Glutamatergic neuron (in vitro differentiated cells): Measurements from ENCODE around the gene S100A1. TPM values are rescaled to one million over a fixed set of nuclear protein-coding genes. Genes with fewer than 3 reads are reported as not detected.
"Not testable (repeated sequence)": the region's sequence is repeated elsewhere in the genome, so short reads cannot be mapped to it uniquely, and the experiment has no call there.

Experiments used
- DNase-seq: peaks from one replicate; pipeline ENCODE4 v3.0.0; 2022
- H3K27ac Mint-ChIP-seq: one replicate; pipeline ENCODE4 v1.8.0; 2020; ENCODE audit warnings: mild to moderate bottlenecking, mixed read lengths, inconsistent platforms; ENCODE audit not compliant: unreplicated experiment
- H3K27me3 Mint-ChIP-seq: one replicate; pipeline ENCODE4 v1.8.0; 2020; ENCODE audit warnings: mild to moderate bottlenecking, moderate library complexity, mixed read lengths, inconsistent platforms; ENCODE audit not compliant: unreplicated experiment
- H3K36me3 Mint-ChIP-seq: one replicate; pipeline ENCODE4 v1.8.0; 2020; ENCODE audit warnings: mild to moderate bottlenecking, mixed read lengths, inconsistent platforms; ENCODE audit not compliant: unreplicated experiment
- H3K4me1 Mint-ChIP-seq: one replicate; pipeline ENCODE4 v1.8.0; 2020; ENCODE audit warnings: mild to moderate bottlenecking, low read depth, mixed read lengths, inconsistent platforms; ENCODE audit not compliant: unreplicated experiment
- H3K4me3 Mint-ChIP-seq: one replicate; pipeline ENCODE4 v1.8.0; 2020; ENCODE audit warnings: mild to moderate bottlenecking, mixed read lengths, inconsistent platforms; ENCODE audit not compliant: unreplicated experiment
- H3K9me3 Mint-ChIP-seq: one replicate; pipeline ENCODE4 v1.8.0; 2020; ENCODE audit warnings: mild to moderate bottlenecking, moderate library complexity, mixed read lengths, inconsistent platforms; ENCODE audit not compliant: unreplicated experiment
- CTCF ChIP-seq: fragments of 200-600 bp; sonication (generic); IDR thresholded peaks from one replicate; pipeline ENCODE4 v1.5.0; 2021; ENCODE audit not compliant: partially characterized antibody, unreplicated experiment
- long read RNA-seq: library from polyadenylated mRNA; unstranded; transcript quantifications from one replicate; pipeline ENCODE4 v2.0.0, GENCODE V29; 2020; ENCODE audit not compliant: unreplicated experiment
- total RNA-seq: library from RNA; stranded (reverse); fragmentation: NEBNext Ultra II Directional; extraction: Animal tissue kit (Norgen Biotek cat#: 25700); gene quantifications from one replicate; pipeline ENCODE4 v1.2.1, GENCODE V29; 2021; ENCODE audit not compliant: unreplicated experiment

S100A1 gene
- total RNA-seq, result 35.4 TPM
- long read RNA-seq, partial matches to known transcripts, result 0 of 1 reads
- long read RNA-seq, other reads (novel, unspliced or antisense), result 0 of 1 reads

GRCh38 chr1:153627715-153628626 lies at the start of gene S100A1:
TSS of gene S100A1 (plus strand) at chr1:153628434. CDS start at chr1:153630522, 2,088 bp downstream.
- Mint-ChIP-seq H3K4me3 (peak within 1 kb of the TSS; percentile 88), H3K27me3 (peaks cover 19% of the 10 kb centered on the region), H3K4me1 (peaks cover 33% of the 10 kb centered on the region), H3K36me3 (peaks cover 11% of the 10 kb centered on the region), H3K27ac (peak within 1 kb of the TSS; percentile 93), H3K9me3 (peaks cover 14% of the 10 kb centered on the region)
- DNase-seq, result no peak
- peak; percentile 12 for TF ChIP-seq CTCF

DNA sequence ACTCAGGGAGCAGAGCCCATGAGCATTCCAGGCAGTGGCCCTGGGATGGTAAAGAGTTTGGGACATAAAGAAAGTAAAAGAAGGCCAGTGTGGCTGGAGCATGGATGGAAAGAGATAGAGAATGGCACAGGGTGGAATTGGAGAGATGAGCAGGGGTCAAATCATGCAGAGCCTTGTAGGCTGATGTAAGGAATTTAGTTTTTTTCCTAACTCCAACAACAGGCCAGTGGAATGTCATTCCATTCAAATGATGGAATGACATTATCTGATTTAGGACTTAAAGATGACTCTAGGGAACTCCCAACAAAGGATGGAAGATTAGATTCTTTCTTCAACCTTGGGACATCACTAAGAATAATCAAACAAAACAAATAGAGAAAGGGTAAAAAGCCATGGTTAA lies 49.7 kb upstream of the S100A1 start:
- Mint-ChIP-seq H3K27ac (no peak overlapping the region), H3K36me3 (no peaks in the 10 kb centered on the region), H3K4me3 (no peak overlapping the region), H3K4me1 (peaks cover 4% of the 10 kb centered on the region), H3K27me3 (no peaks in the 10 kb centered on the region), H3K9me3 (no peaks in the 10 kb centered on the region)
- no peak for TF ChIP-seq CTCF
- no peak for DNase-seq

DNA sequence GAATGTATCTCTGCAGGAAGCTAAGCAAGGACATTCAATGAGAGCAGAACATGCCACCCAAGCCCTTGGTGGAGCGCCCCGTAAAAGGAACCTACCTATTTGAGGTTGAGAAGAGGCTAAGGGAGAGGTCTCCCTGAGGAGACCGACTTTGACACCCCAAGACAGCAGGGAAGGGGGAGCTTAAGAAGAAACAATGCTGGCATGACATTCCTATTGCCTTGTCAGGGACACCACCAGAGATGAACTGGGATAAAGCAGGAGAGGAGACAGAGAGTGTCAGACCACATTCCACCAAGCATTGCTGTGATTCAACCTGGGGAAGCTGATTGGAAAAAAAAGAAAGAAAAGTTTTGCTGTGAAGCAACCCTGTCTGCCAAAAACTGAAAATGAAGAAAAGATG lies 49.3 kb upstream of the S100A1 start:
- no peaks in the 10 kb centered on the region for H3K27me3 Mint-ChIP-seq
- H3K9me3 Mint-ChIP-seq, result peaks cover 1% of the 10 kb centered on the region
- TF ChIP-seq CTCF, result no peak
- no peak overlapping the region for H3K4me3 Mint-ChIP-seq
- no peak overlapping the region for H3K27ac Mint-ChIP-seq
- peaks cover 7% of the 10 kb centered on the region for H3K4me1 Mint-ChIP-seq
- H3K36me3 Mint-ChIP-seq, result no peaks in the 10 kb centered on the region
- no peak for DNase-seq

DNA sequence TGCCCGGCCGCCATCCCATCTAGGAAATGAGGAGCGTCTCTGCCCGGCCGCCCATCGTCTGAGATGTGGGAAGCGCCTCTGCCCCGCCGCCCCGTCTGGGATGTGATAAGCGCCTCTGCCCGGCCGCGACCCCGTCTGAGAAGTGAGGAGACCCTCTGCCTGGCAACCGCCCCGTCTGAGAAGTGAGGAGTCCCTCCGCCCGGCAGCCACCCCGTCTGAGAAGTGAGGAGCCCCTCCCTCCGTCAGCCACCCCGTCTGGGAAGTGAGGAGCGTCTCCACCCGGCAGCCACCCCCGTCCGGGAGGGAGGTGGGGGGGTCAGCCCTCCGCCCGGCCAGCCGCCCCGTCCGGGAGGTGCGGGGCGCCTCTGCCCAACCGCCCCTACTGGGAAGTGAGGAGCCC lies 45.4 kb upstream of the S100A1 start:
- not testable (repeated sequence) for H3K27me3 Mint-ChIP-seq, H3K36me3 Mint-ChIP-seq, H3K9me3 Mint-ChIP-seq, H3K27ac Mint-ChIP-seq, H3K4me3 Mint-ChIP-seq, DNase-seq
- peaks cover 18% of the 10 kb centered on the region for H3K4me1 Mint-ChIP-seq

GRCh38 chr1:153583514-153583913 lies 44.7 kb upstream of the S100A1 start:
- H3K36me3 Mint-ChIP-seq, DNase-seq, H3K9me3 Mint-ChIP-seq, H3K4me3 Mint-ChIP-seq, H3K27me3 Mint-ChIP-seq: not testable (repeated sequence)
- H3K4me1 Mint-ChIP-seq, result peaks cover 17% of the 10 kb centered on the region
- H3K27ac Mint-ChIP-seq, result peak overlapping the region; percentile 94

- TF ChIP-seq CTCF, result no peak
- peak overlapping the region; percentile 60 for H3K27ac Mint-ChIP-seq
- no peaks in the 10 kb centered on the region for H3K27me3 Mint-ChIP-seq
- DNase-seq, result no peak
- peak overlapping the region; percentile 0 for H3K4me3 Mint-ChIP-seq
- H3K9me3 Mint-ChIP-seq, result peaks cover 1% of the 10 kb centered on the region
- H3K36me3 Mint-ChIP-seq, result no peaks in the 10 kb centered on the region
- H3K4me1 Mint-ChIP-seq, result peaks cover 17% of the 10 kb centered on the region
Measured at GRCh38 chr1:153583976-153584375, 44.3 kb upstream of the S100A1 start.
